T-helper 2 cell treated with Interferon-gamma antibody and Interleukin-4, amounts not matched to agents 100 ng/mL and 5 ng/mL, for 36 hours (primary cell): ENCODE measurements around the gene NPEPPS. TPM values are rescaled to one million over a fixed set of nuclear protein-coding genes. Genes with fewer than 3 reads are reported as not detected.

Source experiments
- intact Hi-C: fragments of 100-400 bp; cut with micrococcal nuclease; formaldehyde crosslinking; loops from one replicate; pipeline ENCODE4 v1.15.1; 2023
- total RNA-seq: library from RNA; stranded (reverse); gene quantifications from 2 replicates; pipeline ENCODE4 v1.2.3, GENCODE V29; 2022

NPEPPS gene
- total RNA-seq, 1 donor from 2014 or later = 95.5 TPM

DNA sequence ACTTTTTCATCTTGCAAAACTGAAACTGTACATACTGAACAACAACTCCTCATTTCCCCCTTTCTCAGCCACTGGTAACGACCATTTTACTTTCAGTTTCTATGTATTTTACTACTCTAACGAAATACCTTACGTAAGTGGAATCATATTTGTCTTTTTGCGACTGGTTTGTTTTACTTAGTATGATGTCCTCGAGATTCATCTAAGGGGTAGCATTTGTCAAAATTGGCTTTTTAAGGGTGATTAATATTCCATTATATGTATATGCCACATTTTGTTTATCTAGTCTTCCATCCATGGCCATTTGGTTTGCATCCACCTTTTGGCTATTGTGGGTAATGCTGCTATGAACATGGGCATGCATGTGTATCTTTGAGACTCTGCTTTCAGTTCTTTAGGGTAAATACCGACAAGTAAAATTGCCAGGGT lies 129.2 kb downstream of the NPEPPS start:
- intact Hi-C loops = loop anchor here (1.0 to 5.0 kb wide), 2 partner anchors 11 to 72 kb away; partner anchors contain the start of genes KPNB1 and TBX21

- intact Hi-C loops = loop anchor here (1.0 to 5.0 kb wide), 2 partner anchors 68 to 138 kb away; partner anchors contain the start of gene TBX21
Observed at GRCh38 chr17:47663912-47664623, 133.2 kb downstream of the NPEPPS start.

GRCh38 chr17:47664624-47664941 lies 133.7 kb downstream of the NPEPPS start:
- intact Hi-C loops = loop anchor here (1.0 to 5.0 kb wide), 2 partner anchors 68 to 138 kb away; partner anchors contain the start of gene TBX21

DNA sequence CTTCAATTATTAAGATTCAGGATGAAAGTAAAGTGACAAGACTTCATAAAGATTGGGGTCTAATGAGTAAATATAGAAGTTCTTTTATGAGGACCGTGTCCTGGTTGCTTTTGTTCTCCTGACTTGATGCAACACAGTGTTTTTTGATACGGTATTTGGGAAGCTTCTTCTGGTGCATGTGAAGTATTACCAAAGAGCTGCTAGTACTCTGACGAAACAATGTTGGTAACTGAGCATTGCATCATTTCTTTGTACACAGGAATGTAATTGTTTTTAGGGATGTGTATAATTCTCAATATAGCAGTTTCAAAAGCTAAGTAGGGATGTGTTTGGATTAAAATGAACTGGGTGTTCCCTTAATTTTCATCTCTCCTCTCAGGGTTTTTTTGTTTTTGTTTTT lies 134.7 kb downstream of the NPEPPS start:
- intact Hi-C loops = no loop called here

- intact Hi-C loops = no loop called here
Observed at GRCh38 chr17:47669081-47669480, 138.2 kb downstream of the NPEPPS start.

DNA sequence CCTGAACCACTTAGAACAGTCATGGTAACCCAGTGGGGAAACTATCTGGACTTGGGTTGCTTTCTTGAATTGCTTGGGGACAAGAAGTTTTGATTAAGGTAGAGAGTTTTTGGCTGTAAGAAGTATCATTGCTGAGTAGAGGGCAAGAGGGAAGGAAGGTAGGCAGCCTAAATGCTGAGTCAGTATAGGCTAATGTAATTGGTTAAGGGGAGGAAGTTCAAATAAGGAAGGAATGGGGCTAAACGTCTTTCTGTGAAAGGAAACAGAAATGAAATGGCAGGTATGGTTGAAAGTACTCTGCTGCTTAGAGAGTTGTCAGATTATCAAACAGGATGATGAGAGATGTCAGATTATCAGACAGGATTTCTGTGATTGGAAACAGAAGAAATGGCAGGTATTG lies 139.2 kb downstream of the NPEPPS start:
- intact Hi-C loops = no loop called here

Other genes with a start within 250 kb of the NPEPPS start
- gene EFCAB13, start 207.2 kb upstream of the NPEPPS start, total RNA-seq = 3.8 and 4.9 TPM in 2 replicates
- gene KPNB1, start 118.8 kb downstream of the NPEPPS start, total RNA-seq = 542 and 543 TPM in 2 replicates
- gene TBKBP1, start 163.1 kb downstream of the NPEPPS start, total RNA-seq = 1.2 and 1.7 TPM in 2 replicates
- 9.2 and 9.4 TPM in 2 replicates for gene TBX21, start 202.1 kb downstream of the NPEPPS start, total RNA-seq